22Rv1 (cell line): Measurements from ENCODE around the gene PHLDB3.

Source experiments
- ZFX ChIP-seq: fragments of 450-650 bp; IDR thresholded peaks from 2 replicates; pipeline ENCODE4 v1.6.1; 2017; ENCODE audit warnings: antibody characterized with exemption, borderline replicate concordance
- TF ChIP-seq, protein P1 (sequence below): fragments of 450-650 bp; IDR thresholded peaks from 2 replicates; pipeline ENCODE4 v1.5.1; 2017; ENCODE audit warnings: mild to moderate bottlenecking

DNA sequence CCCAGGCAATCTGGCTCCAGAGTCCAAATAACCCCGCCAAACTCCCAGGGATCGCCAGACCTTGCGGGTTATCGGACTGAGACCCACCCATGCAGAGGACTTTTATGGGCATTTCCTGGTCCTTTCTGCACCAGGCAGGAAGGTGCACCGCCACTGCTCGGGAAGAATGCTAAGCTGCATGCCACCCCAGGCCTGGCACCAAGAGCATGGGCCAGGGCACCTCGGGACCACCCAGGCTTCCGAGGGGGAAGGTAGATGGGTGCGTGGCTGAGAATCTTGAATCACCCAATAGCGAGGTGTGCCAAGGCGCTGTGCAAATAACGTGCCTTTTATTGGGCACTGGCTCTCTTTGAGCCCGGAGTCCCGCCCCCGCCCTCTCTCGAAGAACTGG lies 28.0 kb upstream of the PHLDB3 start:
- TF ChIP-seq, protein P1, sequence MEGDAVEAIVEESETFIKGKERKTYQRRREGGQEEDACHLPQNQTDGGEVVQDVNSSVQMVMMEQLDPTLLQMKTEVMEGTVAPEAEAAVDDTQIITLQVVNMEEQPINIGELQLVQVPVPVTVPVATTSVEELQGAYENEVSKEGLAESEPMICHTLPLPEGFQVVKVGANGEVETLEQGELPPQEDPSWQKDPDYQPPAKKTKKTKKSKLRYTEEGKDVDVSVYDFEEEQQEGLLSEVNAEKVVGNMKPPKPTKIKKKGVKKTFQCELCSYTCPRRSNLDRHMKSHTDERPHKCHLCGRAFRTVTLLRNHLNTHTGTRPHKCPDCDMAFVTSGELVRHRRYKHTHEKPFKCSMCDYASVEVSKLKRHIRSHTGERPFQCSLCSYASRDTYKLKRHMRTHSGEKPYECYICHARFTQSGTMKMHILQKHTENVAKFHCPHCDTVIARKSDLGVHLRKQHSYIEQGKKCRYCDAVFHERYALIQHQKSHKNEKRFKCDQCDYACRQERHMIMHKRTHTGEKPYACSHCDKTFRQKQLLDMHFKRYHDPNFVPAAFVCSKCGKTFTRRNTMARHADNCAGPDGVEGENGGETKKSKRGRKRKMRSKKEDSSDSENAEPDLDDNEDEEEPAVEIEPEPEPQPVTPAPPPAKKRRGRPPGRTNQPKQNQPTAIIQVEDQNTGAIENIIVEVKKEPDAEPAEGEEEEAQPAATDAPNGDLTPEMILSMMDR, result no peak
- no peak for TF ChIP-seq ZFX
